Frontal cortex (tissue), 1 donor: Measurements from ENCODE around the gene ECHS1. TPM values are rescaled to one million over a fixed set of nuclear protein-coding genes. Genes with fewer than 3 reads are reported as not detected.

Experiments used
- small RNA-seq: library from RNA; depleted of rRNA; stranded (forward); fragments of <200 nt; gene quantifications from one replicate; pipeline ENCODE3, GENCODE V24; 2014
- total RNA-seq: library from RNA; depleted of rRNA; stranded (reverse); fragments of >200 nt; gene quantifications from one replicate; pipeline ENCODE4 v1.2.3, GENCODE V29; 2014

ECHS1 gene
- total RNA-seq, 1 donor from 2014 or later: 35.5 TPM

Small RNA genes within 50 kb of the gene (small RNA-seq; reads per million reads assigned to genes)
- gene AL360181.4 (not detected), gene BANF1P2 (not detected), gene MIR3944 (not detected)

Other genes with a start within 250 kb of the ECHS1 start
- gene KNDC1, start 213.1 kb downstream of the ECHS1 start, total RNA-seq: 8.2 TPM
- gene UTF1, start 143.1 kb downstream of the ECHS1 start, total RNA-seq: not detected
- not detected for gene VENTX, start 135.5 kb downstream of the ECHS1 start, total RNA-seq
- 1.2 TPM for gene ADAM8, start 96.5 kb downstream of the ECHS1 start, total RNA-seq
- 44.8 TPM for gene TUBGCP2, start 64.5 kb downstream of the ECHS1 start, total RNA-seq
- 7.3 TPM for gene ZNF511, start 64.4 kb downstream of the ECHS1 start, total RNA-seq
- 8.2 TPM for gene CALY, start 36.5 kb downstream of the ECHS1 start, total RNA-seq
- not detected for gene PRAP1, start 26.0 kb downstream of the ECHS1 start, total RNA-seq
- 6.9 TPM for gene FUOM, start 15.3 kb downstream of the ECHS1 start, total RNA-seq
- 7.7 TPM for gene PAOX, start 5.9 kb upstream of the ECHS1 start, total RNA-seq
- gene MTG1, start 20.8 kb upstream of the ECHS1 start, total RNA-seq: 21.2 TPM
- 6.1 TPM for gene SPRN, start 51.3 kb upstream of the ECHS1 start, total RNA-seq
- gene SCART1, start 80.6 kb upstream of the ECHS1 start, total RNA-seq: under 0.01 TPM
- gene CYP2E1, start 154.0 kb upstream of the ECHS1 start, total RNA-seq: 14.7 TPM
- 1.2 TPM for gene SYCE1, start 192.2 kb upstream of the ECHS1 start, total RNA-seq